IPS DF 6.9 (cell line): Measurements from ENCODE around the gene KIF25.

Source experiments
- DNase-seq: peaks from one replicate; pipeline ENCODE4 v3.0.0-alpha.2; 2013; ENCODE audit warnings: low read depth, low spot score
- H3K27ac ChIP-seq: one replicate; pipeline ENCODE4 v1.5.1; 2013; ENCODE audit warnings: low read length, control low read depth
- H3K27me3 ChIP-seq: 2 replicates; pipeline ENCODE4 v1.6.1; 2013; ENCODE audit warnings: mild to moderate bottlenecking, low read length; ENCODE audit not compliant: control insufficient read depth, insufficient read depth
- H3K36me3 ChIP-seq: 2 replicates; pipeline ENCODE4 v1.6.1; 2013; ENCODE audit warnings: low read length; ENCODE audit not compliant: control insufficient read depth, insufficient read depth
- H3K4me1 ChIP-seq: 2 replicates; pipeline ENCODE4 v1.6.1; 2013; ENCODE audit warnings: low read length; ENCODE audit not compliant: control insufficient read depth, insufficient read depth
- H3K4me3 ChIP-seq: 2 replicates; pipeline ENCODE4 v1.5.1; 2013; ENCODE audit warnings: mild to moderate bottlenecking, low read length
- H3K9me3 ChIP-seq: 2 replicates; pipeline ENCODE4 v1.6.1; 2013; ENCODE audit warnings: low read length, inconsistent platforms; ENCODE audit not compliant: control insufficient read depth, insufficient read depth
- WGBS: extraction: QIAGEN DNeasy Blood & Tissue Kit; methylation state at CpG from one replicate; pipeline ENCODE4 v1.1.7; 2013; ENCODE audit warnings: mixed read lengths, missing lambda C conversion rate; ENCODE audit not compliant: insufficient read length, insufficient coverage; 5-methylcytosine and 5-hydroxymethylcytosine counted together

Gene KIF25

GRCh38 chr6:168089186-168090063 lies 92.0 kb downstream of the KIF25 start:
- Histone ChIP-seq H3K4me1 (peaks cover 4% of the 10 kb centered on the region), H3K4me3 (no peak overlapping the region), H3K9me3 (no peaks in the 10 kb centered on the region), H3K27me3 (no peaks in the 10 kb centered on the region), H3K36me3 (no peaks in the 10 kb centered on the region), H3K27ac (no peak overlapping the region)
- no CpG with 5 or more reads among the region's 34 CpGs for WGBS
- no peak for DNase-seq

- WGBS: no CpG with 5 or more reads among the region's 16 CpGs
- Histone ChIP-seq H3K27ac (no peak overlapping the region), H3K36me3 (no peaks in the 10 kb centered on the region), H3K27me3 (no peaks in the 10 kb centered on the region), H3K9me3 (no peaks in the 10 kb centered on the region), H3K4me1 (peaks cover 4% of the 10 kb centered on the region), H3K4me3 (no peak overlapping the region)
- no peak for DNase-seq
These were observed 92.7 kb downstream of the KIF25 start for GRCh38 chr6:168090064-168090690.

GRCh38 chr6:168090706-168091105 lies 93.2 kb downstream of the KIF25 start:
- no peaks in the 10 kb centered on the region for H3K27me3 ChIP-seq
- no peak overlapping the region for H3K4me3 ChIP-seq
- peaks cover 4% of the 10 kb centered on the region for H3K4me1 ChIP-seq
- no peak overlapping the region for H3K27ac ChIP-seq
- H3K9me3 ChIP-seq: no peaks in the 10 kb centered on the region
- no peak for DNase-seq
- H3K36me3 ChIP-seq: no peaks in the 10 kb centered on the region
- WGBS: no CpG with 5 or more reads among the region's 17 CpGs

- DNase-seq: no peak
- no CpG with 5 or more reads among the region's 28 CpGs for WGBS
- no peak overlapping the region for H3K27ac ChIP-seq
- H3K36me3 ChIP-seq: no peaks in the 10 kb centered on the region
- H3K27me3 ChIP-seq: no peaks in the 10 kb centered on the region
- H3K4me3 ChIP-seq: no peak overlapping the region
- H3K4me1 ChIP-seq: peaks cover 4% of the 10 kb centered on the region
- no peaks in the 10 kb centered on the region for H3K9me3 ChIP-seq
These were observed 94.2 kb downstream of the KIF25 start for GRCh38 chr6:168091381-168092264.

- WGBS: no CpG with 5 or more reads among the region's 8 CpGs
- no peaks in the 10 kb centered on the region for H3K9me3 ChIP-seq
- H3K27me3 ChIP-seq: no peaks in the 10 kb centered on the region
- no peak overlapping the region for H3K27ac ChIP-seq
- H3K4me3 ChIP-seq: no peak overlapping the region
- DNase-seq: no peak
- peaks cover 4% of the 10 kb centered on the region for H3K4me1 ChIP-seq
- no peaks in the 10 kb centered on the region for H3K36me3 ChIP-seq
These were observed 95.1 kb downstream of the KIF25 start for GRCh38 chr6:168092541-168092940.

GRCh38 chr6:168093071-168093505 lies 95.6 kb downstream of the KIF25 start:
- WGBS: no CpG with 5 or more reads among the region's 12 CpGs
- Histone ChIP-seq H3K36me3 (no peaks in the 10 kb centered on the region), H3K4me1 (peaks cover 4% of the 10 kb centered on the region), H3K9me3 (no peaks in the 10 kb centered on the region), H3K27ac (no peak overlapping the region), H3K4me3 (no peak overlapping the region), H3K27me3 (no peaks in the 10 kb centered on the region)
- DNase-seq: no peak

- Histone ChIP-seq H3K27ac (no peak overlapping the region), H3K4me3 (no peak overlapping the region), H3K9me3 (no peaks in the 10 kb centered on the region), H3K4me1 (peaks cover 3% of the 10 kb centered on the region), H3K36me3 (no peaks in the 10 kb centered on the region), H3K27me3 (no peaks in the 10 kb centered on the region)
- DNase-seq: no peak
- whole genome bisulfite sequencing: no CpG with 5 or more reads among the region's 11 CpGs
These were observed 96.2 kb downstream of the KIF25 start for GRCh38 chr6:168093634-168094033.
